Activated CD4-positive, alpha-beta T cell treated with anti-CD3 and anti-CD28 coated beads, Interleukin-2, amount 10 ng/mL, durations not matched to agents 7 days and 5 days (primary cell): ENCODE data around the gene UBE2D2. TPM values are rescaled to one million over a fixed set of nuclear protein-coding genes. Genes with fewer than 3 reads are reported as not detected.
"Not testable (repeated sequence)": the region's sequence is repeated elsewhere in the genome, so short reads cannot be mapped to it uniquely, and the experiment has no call there.

ENCODE experiments used
- CTCF ChIA-PET: fragments of 350-600 bp; sonication (Branson Sonifier 250); formaldehyde crosslinking; loops from one replicate; lab custom pipeline; 2021; ENCODE audit warnings: antibody characterized with exemption; lab: Charles Lee
- POLR2A ChIA-PET: fragments of 350-600 bp; sonication (Branson Sonifier 250); formaldehyde crosslinking; loops from one replicate; lab custom pipeline; 2021; ENCODE audit warnings: antibody characterized with exemption; lab: Charles Lee
- DNase-seq: peaks from one replicate; pipeline ENCODE4 v3.0.0-alpha.2; 2020
- H3K27ac Mint-ChIP-seq: one replicate; pipeline ENCODE4 v1.8.0; 2021; ENCODE audit warnings: mild to moderate bottlenecking, moderate library complexity, mixed read lengths
- H3K27me3 Mint-ChIP-seq: one replicate; pipeline ENCODE4 v1.8.0; 2021; ENCODE audit warnings: mixed read lengths
- H3K36me3 Mint-ChIP-seq: one replicate; pipeline ENCODE4 v1.8.0; 2021; ENCODE audit warnings: low read depth, mixed read lengths
- H3K4me1 Mint-ChIP-seq: one replicate; pipeline ENCODE4 v1.8.0; 2021; ENCODE audit warnings: mixed read lengths
- H3K4me3 Mint-ChIP-seq: one replicate; pipeline ENCODE4 v1.8.0; 2021; ENCODE audit warnings: mild to moderate bottlenecking, moderate library complexity, mixed read lengths
- H3K9me3 Mint-ChIP-seq: one replicate; pipeline ENCODE4 v1.8.0; 2021; ENCODE audit warnings: mixed read lengths
- total RNA-seq, 2 experiments: library from RNA; stranded (reverse); gene quantifications; one replicate each; pipeline ENCODE4 v1.2.3, GENCODE V29; 2021

Gene UBE2D2
- total RNA-seq, 2 experiments from 2014 or later, result 231 to 265 TPM

DNA sequence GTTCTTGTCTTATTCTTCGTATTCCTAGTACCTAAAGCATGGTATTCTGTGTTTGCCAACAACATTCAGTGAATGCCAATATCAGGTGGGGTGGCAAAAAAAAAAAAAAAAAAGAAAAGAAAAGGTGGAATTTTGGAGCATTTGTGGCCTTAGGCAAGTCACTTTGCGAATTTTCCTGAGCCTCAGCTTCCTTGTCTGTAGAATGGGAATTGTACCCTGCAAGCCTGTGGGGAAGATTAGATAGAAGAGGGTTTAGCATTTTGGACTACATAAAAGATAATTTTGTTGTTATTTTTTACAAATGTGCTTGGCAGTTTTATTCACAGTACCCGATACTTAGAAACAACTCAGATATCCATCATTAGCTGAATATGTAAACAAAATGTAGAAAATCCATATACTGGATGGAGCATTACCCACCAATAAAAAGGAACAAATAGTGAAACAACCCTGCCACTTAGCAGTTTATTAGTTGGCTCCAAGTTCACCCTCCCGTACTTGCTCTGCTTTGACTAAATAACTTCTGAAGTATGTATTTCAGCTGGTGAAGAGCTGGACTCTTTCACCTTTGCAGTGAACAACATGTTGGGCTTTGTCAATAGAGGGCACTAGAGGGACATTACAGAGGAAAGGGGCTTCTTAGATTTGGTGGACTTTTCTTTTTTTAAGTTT lies 13.6 kb downstream of the UBE2D2 start:
- peaks cover 76% of the 10 kb centered on the region for H3K4me1 Mint-ChIP-seq
- ChIA-PET POLR2A (interaction anchor here (0.9 kb wide), 1 partner anchor 13 kb away, joined by 3 read pairs; the partner anchor contains the start of gene UBE2D2), CTCF (interaction anchor here (0.5 to 4.0 kb wide), 13 partner anchors 9 to 1303 kb away, joined by 3 to 21 read pairs (median 3); partner anchors contain the start of gene UBE2D2)
- H3K27ac Mint-ChIP-seq, result peak overlapping the region; percentile 83
- H3K9me3 Mint-ChIP-seq, result no peaks in the 10 kb centered on the region
- DNase-seq, result peak; percentile 51
- no peak overlapping the region for H3K4me3 Mint-ChIP-seq
- no peaks in the 10 kb centered on the region for H3K27me3 Mint-ChIP-seq
- H3K36me3 Mint-ChIP-seq, result peaks cover 27% of the 10 kb centered on the region

DNA sequence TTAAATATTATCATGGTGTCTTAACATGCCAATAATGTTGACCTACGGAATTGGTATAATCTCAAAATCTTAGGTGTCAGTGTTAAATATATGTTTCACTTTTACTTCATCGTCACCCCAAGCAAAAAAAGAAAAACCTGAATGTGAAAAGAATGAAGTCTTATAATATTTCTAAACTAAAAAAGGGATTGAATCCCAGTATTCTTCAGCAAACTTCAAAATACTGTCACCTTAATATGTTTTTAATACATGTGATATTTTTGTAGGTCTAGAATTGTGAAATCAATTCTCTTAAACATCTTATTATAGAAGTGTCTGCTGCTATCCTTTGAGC lies 14.1 kb downstream of the UBE2D2 start:
- POLR2A ChIA-PET, result no interaction called here
- H3K27me3 Mint-ChIP-seq, result no peaks in the 10 kb centered on the region
- no peaks in the 10 kb centered on the region for H3K9me3 Mint-ChIP-seq
- CTCF ChIA-PET, result interaction anchor here (0.8 to 4.0 kb wide), 8 partner anchors 12 to 161 kb away, joined by 3 to 21 read pairs (median 3); partner anchors contain the start of gene UBE2D2
- H3K27ac Mint-ChIP-seq, result peak overlapping the region; percentile 83
- no peak for DNase-seq
- peaks cover 22% of the 10 kb centered on the region for H3K36me3 Mint-ChIP-seq
- no peak overlapping the region for H3K4me3 Mint-ChIP-seq
- H3K4me1 Mint-ChIP-seq, result peaks cover 71% of the 10 kb centered on the region

DNA sequence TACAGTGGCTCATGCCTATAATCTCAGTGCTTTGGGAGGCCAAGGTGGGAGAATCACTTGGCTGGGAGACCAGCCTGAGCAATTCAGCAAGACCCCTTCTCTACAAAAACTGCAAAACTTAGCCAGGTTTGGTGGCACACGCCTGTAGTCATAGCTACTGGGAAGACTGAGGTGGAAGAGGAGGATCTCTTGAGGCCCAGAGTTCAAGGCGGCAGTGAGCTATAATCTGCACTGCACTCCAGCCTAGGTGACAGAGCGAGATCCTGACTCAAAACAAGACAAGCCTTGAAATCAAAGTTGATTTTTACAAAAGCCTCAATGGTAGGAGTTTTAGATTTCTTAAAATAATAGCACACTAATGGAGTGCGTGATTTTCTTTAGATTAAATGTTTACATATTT lies 14.6 kb downstream of the UBE2D2 start:
- DNase-seq, result peak; percentile 38
- Mint-ChIP-seq H3K36me3 (peaks cover 24% of the 10 kb centered on the region), H3K4me1 (peaks cover 68% of the 10 kb centered on the region), H3K27ac (peak overlapping the region; percentile 83), H3K9me3 (no peaks in the 10 kb centered on the region), H3K27me3 (no peaks in the 10 kb centered on the region), H3K4me3 (no peak overlapping the region)
- ChIA-PET CTCF (interaction anchor here (0.6 to 4.0 kb wide), 5 partner anchors 9 to 162 kb away, joined by 3 to 21 read pairs (median 3); no protein-coding TSS in a partner anchor), POLR2A (no interaction called here)

DNA sequence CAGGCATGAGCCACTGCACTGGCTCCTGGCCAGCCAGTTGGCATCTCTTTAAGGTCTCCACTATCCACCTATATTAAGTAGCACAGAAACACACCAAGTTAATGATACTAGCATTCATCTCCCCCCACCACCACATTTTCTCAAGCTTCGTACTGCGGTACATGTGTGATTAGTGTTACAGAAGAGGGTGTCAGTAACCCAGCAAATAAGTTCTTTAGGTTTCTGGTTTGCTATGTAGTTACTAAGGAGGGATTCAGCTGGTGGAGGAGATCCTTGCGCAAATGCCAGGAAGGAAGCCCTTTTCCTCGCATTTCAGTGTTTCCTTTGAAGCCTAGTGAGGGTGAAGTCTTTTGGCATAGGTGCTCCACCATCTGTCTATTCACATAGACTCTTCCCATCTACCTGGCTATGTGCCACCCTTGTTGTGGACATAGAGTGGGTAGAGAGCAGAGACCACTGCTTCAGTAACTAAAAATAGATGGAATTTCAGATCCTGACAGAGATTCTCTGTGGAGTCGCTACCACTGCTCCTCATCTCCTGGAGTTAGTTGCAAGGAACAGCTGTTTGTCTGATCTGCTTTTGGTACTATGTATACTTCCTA lies 16.7 kb downstream of the UBE2D2 start:
- H3K27me3 Mint-ChIP-seq, result no peaks in the 10 kb centered on the region
- ChIA-PET POLR2A (no interaction called here), CTCF (interaction anchor here (0.6 to 1.7 kb wide), 5 partner anchors 11 to 114 kb away, joined by 3 to 5 read pairs (median 4); partner anchors contain the start of gene UBE2D2)
- H3K36me3 Mint-ChIP-seq, result peaks cover 33% of the 10 kb centered on the region
- peak overlapping the region; percentile 83 for H3K27ac Mint-ChIP-seq
- no peak for DNase-seq
- H3K4me1 Mint-ChIP-seq, result peaks cover 60% of the 10 kb centered on the region
- H3K9me3 Mint-ChIP-seq, result no peaks in the 10 kb centered on the region
- H3K4me3 Mint-ChIP-seq, result peak overlapping the region; percentile 25

DNA sequence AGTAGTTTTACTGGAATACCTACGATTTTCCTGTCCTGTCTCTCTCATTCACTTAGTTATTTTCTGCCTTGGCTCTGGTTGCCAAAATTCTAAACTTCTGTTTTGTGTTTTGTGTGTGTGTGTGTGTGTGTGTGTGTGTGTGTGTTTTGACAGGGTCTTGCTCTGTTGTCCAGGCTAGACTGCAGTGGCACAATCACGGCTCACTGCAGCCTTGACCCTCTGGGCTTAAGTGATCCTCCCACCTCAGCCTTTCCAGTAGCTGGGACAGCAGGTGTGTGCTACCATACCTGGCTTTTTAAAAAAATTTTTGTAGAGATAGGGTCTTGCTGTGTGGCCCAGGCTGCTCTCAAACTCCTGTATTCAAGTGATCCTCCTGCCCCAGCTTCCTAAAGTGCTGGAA lies 17.2 kb downstream of the UBE2D2 start:
- DNase-seq, result no peak
- H3K9me3 Mint-ChIP-seq, result no peaks in the 10 kb centered on the region
- H3K27me3 Mint-ChIP-seq, result no peaks in the 10 kb centered on the region
- peaks cover 33% of the 10 kb centered on the region for H3K36me3 Mint-ChIP-seq
- H3K4me1 Mint-ChIP-seq, result peaks cover 64% of the 10 kb centered on the region
- ChIA-PET POLR2A (no interaction called here), CTCF (interaction anchor here (0.6 to 1.7 kb wide), 5 partner anchors 10 to 286 kb away, joined by 3 to 5 read pairs (median 4); partner anchors contain the start of gene UBE2D2)
- peak overlapping the region; percentile 83 for H3K27ac Mint-ChIP-seq
- no peak overlapping the region for H3K4me3 Mint-ChIP-seq

DNA sequence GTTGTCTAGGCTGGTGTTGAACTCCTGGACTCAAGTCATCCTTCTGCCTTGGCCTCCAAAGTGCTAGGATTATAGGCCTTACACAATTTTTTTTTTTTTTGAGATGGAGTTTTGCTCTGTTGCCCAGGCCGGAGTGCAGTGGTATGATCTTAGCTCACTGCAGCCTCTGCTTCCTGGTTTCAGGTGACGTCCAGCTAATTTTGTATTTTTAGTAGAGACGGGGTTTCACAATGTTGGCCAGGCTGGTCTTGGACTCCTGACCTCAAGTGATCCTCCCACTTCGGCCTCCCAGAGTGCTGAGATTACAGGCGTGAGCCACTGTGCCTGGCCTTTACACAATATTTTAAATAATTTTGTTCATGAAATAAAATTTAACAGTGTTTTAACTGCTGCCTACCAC lies 21.0 kb downstream of the UBE2D2 start:
- POLR2A ChIA-PET, H3K9me3 Mint-ChIP-seq, DNase-seq, H3K27ac Mint-ChIP-seq, H3K27me3 Mint-ChIP-seq, H3K4me3 Mint-ChIP-seq: not testable (repeated sequence)
- H3K36me3 Mint-ChIP-seq, result peaks cover 40% of the 10 kb centered on the region
- CTCF ChIA-PET, result interaction anchor here (0.6 to 1.7 kb wide), 3 partner anchors 47 to 183 kb away, joined by 4 read pairs; no protein-coding TSS in a partner anchor
- peaks cover 53% of the 10 kb centered on the region for H3K4me1 Mint-ChIP-seq

DNA sequence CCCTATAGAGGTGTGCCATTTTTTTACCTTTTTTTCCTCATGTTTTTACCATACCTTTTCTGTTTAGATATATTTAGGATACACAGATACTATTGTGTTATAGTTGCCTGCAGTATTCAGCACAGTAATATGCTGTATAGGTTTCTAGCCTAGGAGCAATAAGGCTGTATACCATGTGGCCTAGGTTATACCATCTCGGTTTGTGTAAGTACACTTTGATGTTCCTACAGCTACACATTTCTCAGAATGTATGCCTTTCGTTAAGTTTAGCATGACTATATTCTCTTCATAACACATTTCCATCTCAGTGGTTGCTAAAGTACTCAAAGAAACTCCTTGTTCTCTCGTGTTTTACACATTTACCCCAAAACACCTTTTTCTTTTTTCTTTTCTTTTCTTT lies 23.0 kb downstream of the UBE2D2 start:
- Mint-ChIP-seq H3K4me3 (no peak overlapping the region), H3K9me3 (no peaks in the 10 kb centered on the region), H3K27me3 (no peaks in the 10 kb centered on the region), H3K4me1 (peaks cover 51% of the 10 kb centered on the region), H3K36me3 (peaks cover 33% of the 10 kb centered on the region), H3K27ac (no peak overlapping the region)
- DNase-seq, result no peak
- ChIA-PET POLR2A (interaction anchor here (1.1 kb wide), 1 partner anchor 18 kb away, joined by 3 read pairs; no protein-coding TSS in a partner anchor), CTCF (interaction anchor here (0.8 kb wide), 1 partner anchor 43 kb away, joined by 3 read pairs; no protein-coding TSS in a partner anchor)

DNA sequence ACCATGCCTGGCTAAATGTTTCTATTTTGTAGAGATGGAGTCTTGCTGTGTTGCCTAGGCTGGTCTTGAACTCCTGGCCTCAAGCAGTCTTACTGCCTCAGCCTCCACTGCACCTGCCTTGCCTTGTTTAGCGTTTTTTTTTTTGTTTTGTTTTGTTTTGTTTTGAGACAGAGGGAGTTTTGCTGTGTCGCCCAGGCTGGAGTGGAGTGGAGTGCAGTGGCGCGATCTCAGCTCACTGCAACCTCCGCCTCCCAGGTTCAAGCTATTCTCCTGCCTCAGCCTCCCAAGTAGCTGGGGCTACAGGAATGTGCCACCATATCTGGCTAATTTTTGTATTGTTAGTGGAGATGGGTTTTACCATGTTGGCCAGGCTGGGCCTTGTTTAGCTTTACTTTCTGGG lies 27.0 kb downstream of the UBE2D2 start:
- POLR2A ChIA-PET, DNase-seq, H3K9me3 Mint-ChIP-seq, H3K4me3 Mint-ChIP-seq, H3K27me3 Mint-ChIP-seq: not testable (repeated sequence)
- CTCF ChIA-PET, result interaction anchor here (0.6 to 1.9 kb wide), 5 partner anchors 10 to 183 kb away, joined by 3 to 4 read pairs (median 4); no protein-coding TSS in a partner anchor
- Mint-ChIP-seq H3K27ac (peak overlapping the region; percentile 50), H3K4me1 (peaks cover 51% of the 10 kb centered on the region), H3K36me3 (peaks cover 36% of the 10 kb centered on the region)

DNA sequence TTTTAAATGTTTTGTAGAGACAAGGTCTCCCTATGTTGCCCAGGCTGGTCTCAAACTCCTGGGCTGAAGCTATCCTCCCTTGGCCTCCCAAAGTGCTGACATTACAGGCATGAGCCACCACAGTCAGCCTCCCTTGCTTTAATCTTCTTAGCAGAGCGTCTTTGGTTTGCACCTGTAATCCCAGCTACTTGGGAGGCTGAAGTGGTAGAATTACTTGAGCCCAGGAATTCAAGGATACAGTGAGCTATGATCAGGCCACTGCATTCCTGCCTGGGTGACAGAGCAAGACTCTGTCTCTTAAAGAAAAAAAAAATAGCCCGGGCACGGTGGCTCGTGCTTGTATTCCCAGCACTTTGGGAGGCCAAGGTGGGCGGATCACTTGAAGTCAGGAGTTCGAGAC lies 27.8 kb downstream of the UBE2D2 start:
- ChIA-PET CTCF (interaction anchor here (1.3 to 1.9 kb wide), 2 partner anchors 10 to 24 kb away, joined by 4 read pairs; no protein-coding TSS in a partner anchor), POLR2A (no interaction called here)
- Mint-ChIP-seq H3K9me3 (no peaks in the 10 kb centered on the region), H3K27me3 (no peaks in the 10 kb centered on the region), H3K27ac (peak overlapping the region; percentile 57), H3K4me3 (no peak overlapping the region), H3K36me3 (peaks cover 32% of the 10 kb centered on the region), H3K4me1 (peaks cover 44% of the 10 kb centered on the region)
- no peak for DNase-seq

DNA sequence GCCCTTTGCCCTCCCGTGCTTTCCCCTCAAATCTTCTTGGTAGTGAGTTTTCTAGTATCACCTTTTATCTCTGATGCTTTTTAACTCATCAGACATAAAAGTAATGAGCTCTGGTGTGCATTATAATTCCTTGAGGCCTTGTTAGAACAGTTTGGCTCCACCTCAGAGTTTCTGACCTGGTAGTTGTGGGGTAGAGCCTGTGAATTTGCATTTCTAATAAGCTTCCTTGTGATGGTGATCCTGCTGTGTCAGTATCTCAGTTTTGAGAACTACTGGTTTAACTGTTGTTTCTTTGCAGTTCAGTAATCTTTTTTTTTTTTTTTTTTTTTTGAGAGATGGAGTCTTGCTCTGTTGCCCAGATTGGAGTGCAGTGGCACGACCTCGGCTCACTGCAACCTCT lies 31.1 kb downstream of the UBE2D2 start:
- POLR2A ChIA-PET, result interaction anchor here (0.6 kb wide), 1 partner anchor 22 kb away, joined by 3 read pairs; no protein-coding TSS in a partner anchor
- H3K27ac Mint-ChIP-seq, result no peak overlapping the region
- peaks cover 32% of the 10 kb centered on the region for H3K36me3 Mint-ChIP-seq

DNA sequence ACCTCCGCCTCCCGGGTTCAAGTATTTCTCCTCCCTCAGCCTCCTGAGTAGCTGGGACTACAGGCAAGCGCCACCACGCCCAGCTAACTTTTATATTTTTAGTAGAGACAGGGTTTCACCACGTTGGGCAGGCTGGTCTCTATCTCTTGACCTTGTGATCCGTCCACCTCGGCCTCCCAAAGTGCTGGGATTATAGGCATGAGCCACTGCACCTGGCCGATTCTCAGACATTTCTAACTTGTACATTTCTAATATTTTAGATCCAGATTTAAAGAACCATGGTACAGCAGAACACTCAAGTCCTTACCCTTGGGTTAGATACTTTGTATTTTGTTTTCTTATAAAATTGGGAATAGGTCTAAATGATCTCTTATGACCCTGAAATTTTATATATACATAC lies 31.9 kb downstream of the UBE2D2 start:
- DNase-seq, H3K9me3 Mint-ChIP-seq, H3K4me3 Mint-ChIP-seq, H3K27ac Mint-ChIP-seq, H3K27me3 Mint-ChIP-seq, CTCF ChIA-PET: not testable (repeated sequence)
- Mint-ChIP-seq H3K36me3 (peaks cover 33% of the 10 kb centered on the region), H3K4me1 (peaks cover 33% of the 10 kb centered on the region)
- POLR2A ChIA-PET, result interaction anchor here (0.6 kb wide), 1 partner anchor 23 kb away, joined by 3 read pairs; no protein-coding TSS in a partner anchor

More for the DNA sequence above, 31.1 kb downstream of the UBE2D2 start:
- DNase-seq, result no peak
- Mint-ChIP-seq H3K27me3 (no peaks in the 10 kb centered on the region), H3K4me3 (no peak overlapping the region), H3K9me3 (peaks cover 2% of the 10 kb centered on the region), H3K4me1 (peaks cover 32% of the 10 kb centered on the region)
- CTCF ChIA-PET, result interaction anchor here (0.6 to 1.0 kb wide), 3 partner anchors 13 to 37 kb away, joined by 3 to 6 read pairs (median 5); no protein-coding TSS in a partner anchor

DNA sequence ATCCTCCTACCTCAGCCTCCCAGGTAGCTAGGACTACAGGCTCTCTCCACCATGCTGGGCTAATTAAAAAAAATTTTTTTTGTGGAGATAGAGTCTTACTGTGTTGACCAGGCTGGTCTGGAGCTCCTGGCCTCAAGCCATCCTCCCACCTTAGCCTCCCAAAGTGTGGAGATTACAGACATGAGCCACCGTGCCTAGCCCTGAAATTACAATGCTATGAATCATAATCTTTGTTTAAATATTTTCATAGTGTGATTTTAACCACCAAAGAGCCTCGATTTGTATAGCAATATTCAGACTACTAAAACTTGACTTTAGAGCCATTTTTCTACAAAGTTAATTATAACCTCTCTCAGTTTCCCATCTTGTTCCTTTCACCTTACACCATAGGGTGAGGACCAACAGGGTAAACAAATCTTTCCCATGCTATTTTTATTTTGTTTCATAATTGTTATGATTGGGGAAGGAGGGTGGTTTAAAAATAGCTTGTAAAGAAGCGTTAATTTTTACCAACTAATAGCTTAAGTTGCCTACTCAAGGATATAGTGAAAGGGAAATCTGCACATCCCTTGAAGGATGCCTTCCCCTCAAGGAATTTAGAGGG lies 32.7 kb downstream of the UBE2D2 start:
- no peaks in the 10 kb centered on the region for H3K27me3 Mint-ChIP-seq
- CTCF ChIA-PET, result interaction anchor here (0.9 kb wide), 2 partner anchors 20 to 193 kb away, joined by 3 read pairs; no protein-coding TSS in a partner anchor
- H3K4me3 Mint-ChIP-seq, result no peak overlapping the region
- peaks cover 33% of the 10 kb centered on the region for H3K4me1 Mint-ChIP-seq
- H3K36me3 Mint-ChIP-seq, result peaks cover 32% of the 10 kb centered on the region
- DNase-seq, result no peak
- H3K27ac Mint-ChIP-seq, result no peak overlapping the region
- peaks cover 2% of the 10 kb centered on the region for H3K9me3 Mint-ChIP-seq
- POLR2A ChIA-PET, result no interaction called here
